Adipocyte (in vitro differentiated cells): ENCODE data around the gene TGFB1I1.

Experiments
- DNase-seq: peaks from one replicate; pipeline ENCODE4 v3.0.0-alpha.2; 2015; ENCODE audit warnings: low read depth
- H3K27me3 ChIP-seq: replicated peaks from 2 replicates; pipeline ENCODE4 v1.7.0; 2013; ENCODE audit warnings: mild to moderate bottlenecking, low read length, moderate library complexity; ENCODE audit not compliant: control insufficient read depth, insufficient read depth
- H3K36me3 ChIP-seq: 2 replicates; pipeline ENCODE4 v1.7.0; 2013; ENCODE audit warnings: low read length, mild to moderate bottlenecking, moderate library complexity; ENCODE audit not compliant: control insufficient read depth, insufficient read depth, severe bottlenecking
- H3K4me1 ChIP-seq: 2 replicates; pipeline ENCODE4 v1.7.0; 2013; ENCODE audit warnings: mild to moderate bottlenecking, low read length, moderate library complexity; ENCODE audit not compliant: control insufficient read depth, insufficient read depth
- H3K4me3 ChIP-seq: 2 replicates; pipeline ENCODE4 v1.7.0; 2013; ENCODE audit warnings: mild to moderate bottlenecking, low read length, moderate library complexity
- H3K9ac ChIP-seq: 2 replicates; pipeline ENCODE4 v1.7.0; 2013; ENCODE audit warnings: mild to moderate bottlenecking, low read length, moderate library complexity
- H3K9me3 ChIP-seq: 2 replicates; pipeline ENCODE4 v1.7.0; 2013; ENCODE audit warnings: mild to moderate bottlenecking, low read length, moderate library complexity; ENCODE audit not compliant: control insufficient read depth

Gene TGFB1I1

DNA sequence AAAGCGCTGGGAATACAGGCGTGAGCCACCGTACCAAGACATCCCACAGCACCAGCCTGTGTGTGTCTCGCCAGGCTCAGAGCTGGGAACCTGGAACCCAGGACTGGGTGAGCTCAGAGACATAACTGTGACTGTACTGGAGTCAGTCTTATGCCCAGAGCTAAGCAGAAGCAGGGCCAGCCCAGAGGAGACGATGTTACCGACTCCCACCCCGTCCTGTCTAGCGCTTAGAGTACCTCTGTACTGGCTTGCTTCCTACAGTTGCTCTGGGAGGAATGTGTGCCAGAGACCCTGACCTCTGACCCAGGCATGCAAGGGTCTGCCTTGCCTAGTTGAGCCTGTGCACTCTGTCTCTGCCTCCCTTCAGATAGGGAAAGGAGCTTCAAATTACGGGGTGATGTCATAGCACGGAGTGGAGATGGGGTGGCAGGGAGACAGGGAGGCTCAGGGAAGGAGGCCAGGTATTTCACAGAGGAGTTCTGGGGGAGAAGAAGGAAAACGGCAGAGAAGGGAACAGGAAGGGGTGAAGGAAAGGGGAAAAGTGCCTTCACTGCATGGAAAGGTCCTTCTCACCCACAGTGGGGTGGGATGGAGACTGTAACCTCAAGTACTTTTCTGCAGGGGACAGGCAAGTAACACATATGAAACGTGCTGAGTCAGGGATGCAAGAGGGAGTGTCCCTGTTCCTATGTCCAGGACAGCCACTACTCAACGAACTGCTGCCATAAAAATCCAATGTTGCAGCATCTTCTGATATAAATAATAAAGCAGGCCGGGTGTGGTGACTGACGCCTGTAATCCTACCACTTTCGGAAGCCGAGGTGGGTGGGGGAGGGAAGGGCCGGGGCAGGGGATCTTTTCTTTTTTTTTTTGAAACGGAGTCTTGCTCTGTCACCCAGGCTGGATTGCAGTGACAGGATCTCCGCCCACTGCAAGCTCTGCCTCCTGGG is 18.4 kb upstream of the TGFB1I1 start:
- H3K36me3 ChIP-seq: no peaks in the 10 kb centered on the region
- peak; percentile 44 for DNase-seq
- H3K9me3 ChIP-seq: no peaks in the 10 kb centered on the region
- peak overlapping the region; percentile 77 for H3K9ac ChIP-seq
- H3K4me1 ChIP-seq: peaks cover 62% of the 10 kb centered on the region
- no peaks in the 10 kb centered on the region for H3K27me3 ChIP-seq
- H3K4me3 ChIP-seq: peak overlapping the region; percentile 63

DNA sequence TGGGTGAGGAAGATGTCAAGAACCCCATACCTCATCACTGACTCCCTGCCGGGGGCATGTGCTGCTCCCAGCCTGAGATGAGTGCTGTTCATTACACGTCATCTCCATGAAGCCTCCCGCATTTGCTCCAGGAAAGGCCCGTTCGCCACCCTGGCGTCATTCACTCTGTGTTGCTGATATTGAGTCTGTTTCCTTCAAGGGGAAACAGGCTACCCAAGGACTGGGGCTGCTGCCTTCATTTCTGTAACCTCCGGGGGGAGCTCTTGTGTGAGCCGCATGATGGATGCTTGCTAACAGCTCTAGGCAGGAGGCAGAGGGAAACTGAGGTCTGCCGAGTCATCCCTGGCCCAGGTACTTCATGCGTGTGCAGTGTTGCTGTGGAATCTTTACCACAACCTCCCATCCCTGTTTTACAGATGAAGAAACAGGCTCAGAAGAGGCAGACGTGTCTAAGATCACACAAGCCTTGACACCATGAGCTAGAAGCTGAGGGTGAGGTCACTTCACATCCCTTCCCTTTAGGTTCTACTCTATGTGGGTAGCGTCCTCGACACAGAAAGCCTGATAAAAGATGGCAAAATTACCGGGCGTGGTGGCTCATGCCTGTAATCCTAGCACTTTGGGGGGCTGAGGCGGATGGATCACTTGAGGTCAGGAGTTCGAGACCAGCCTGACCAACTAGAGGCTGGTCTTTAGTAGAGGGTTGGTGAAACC is 16.2 kb upstream of the TGFB1I1 start:
- peak; percentile 24 for DNase-seq
- Histone ChIP-seq H3K9ac (peak overlapping the region; percentile 2), H3K27me3 (no peaks in the 10 kb centered on the region), H3K36me3 (no peaks in the 10 kb centered on the region), H3K4me3 (peak overlapping the region; percentile 4), H3K9me3 (no peaks in the 10 kb centered on the region), H3K4me1 (peaks cover 71% of the 10 kb centered on the region)

DNA sequence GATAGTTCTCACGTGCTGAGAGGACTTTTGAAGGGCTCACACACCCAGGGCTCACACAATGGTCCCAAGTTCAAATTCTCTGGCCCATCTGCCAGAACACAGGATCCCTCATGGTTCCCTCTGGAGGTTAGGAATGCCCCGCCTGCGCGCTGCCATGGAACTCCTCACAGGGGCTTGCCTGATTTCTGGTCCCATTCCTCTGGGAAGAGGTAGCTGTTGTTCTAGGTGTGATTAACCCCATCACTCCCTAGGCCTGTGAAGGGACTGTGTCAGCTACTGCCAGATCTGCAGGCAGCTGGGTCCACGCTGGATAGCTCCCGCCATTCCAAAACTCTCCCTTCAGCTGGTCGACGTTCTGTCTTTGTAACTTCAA is 15.0 kb upstream of the TGFB1I1 start:
- H3K27me3 ChIP-seq: no peaks in the 10 kb centered on the region
- H3K4me3 ChIP-seq: peak overlapping the region; percentile 92
- H3K36me3 ChIP-seq: peaks cover 2% of the 10 kb centered on the region
- no peaks in the 10 kb centered on the region for H3K9me3 ChIP-seq
- no peak for DNase-seq
- peaks cover 63% of the 10 kb centered on the region for H3K4me1 ChIP-seq
- peak overlapping the region; percentile 99 for H3K9ac ChIP-seq

DNA sequence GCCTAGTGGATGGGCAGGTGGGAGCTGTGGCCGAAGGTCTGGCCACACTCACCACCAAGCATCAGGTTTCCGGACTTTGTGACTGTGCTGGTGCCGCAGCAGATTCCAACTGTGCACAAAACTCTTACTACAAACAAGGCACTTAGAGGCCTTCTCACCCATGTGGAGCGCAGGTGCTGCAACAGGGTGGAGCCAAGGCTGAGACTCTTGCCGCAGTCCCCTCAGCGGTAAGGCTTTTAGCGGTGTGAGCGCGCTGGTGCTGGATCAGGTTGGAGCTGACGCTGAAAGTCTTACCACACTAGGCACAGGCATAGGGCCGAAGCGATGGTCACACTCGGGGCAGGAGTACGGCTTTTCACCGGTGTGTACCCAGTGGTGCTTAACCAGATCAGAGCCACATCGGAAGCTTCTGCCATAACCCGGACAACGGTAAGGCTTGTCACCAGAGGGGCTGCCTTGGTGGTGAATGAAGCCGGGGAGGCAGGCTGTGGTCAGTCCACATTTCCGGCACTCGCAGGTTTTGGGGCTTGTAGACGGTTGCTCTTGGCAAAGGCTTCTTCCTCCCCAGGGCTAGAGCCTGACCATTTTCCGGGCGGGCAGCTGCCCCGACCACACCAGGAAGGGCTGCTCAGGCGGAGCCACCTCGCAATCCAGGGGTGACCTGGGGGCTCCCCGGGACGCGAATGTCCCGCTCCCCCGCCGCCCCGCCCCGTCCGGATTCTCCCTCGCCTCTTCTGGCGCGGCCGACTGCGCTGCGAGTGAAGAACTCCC is 13.7 kb upstream of the TGFB1I1 start:
- H3K36me3 ChIP-seq: peaks cover 13% of the 10 kb centered on the region
- H3K27me3 ChIP-seq: no peaks in the 10 kb centered on the region
- H3K4me1 ChIP-seq: peaks cover 50% of the 10 kb centered on the region
- H3K4me3 ChIP-seq: peak overlapping the region; percentile 92
- peak; percentile 65 for DNase-seq
- no peaks in the 10 kb centered on the region for H3K9me3 ChIP-seq
- peak overlapping the region; percentile 99 for H3K9ac ChIP-seq

DNA sequence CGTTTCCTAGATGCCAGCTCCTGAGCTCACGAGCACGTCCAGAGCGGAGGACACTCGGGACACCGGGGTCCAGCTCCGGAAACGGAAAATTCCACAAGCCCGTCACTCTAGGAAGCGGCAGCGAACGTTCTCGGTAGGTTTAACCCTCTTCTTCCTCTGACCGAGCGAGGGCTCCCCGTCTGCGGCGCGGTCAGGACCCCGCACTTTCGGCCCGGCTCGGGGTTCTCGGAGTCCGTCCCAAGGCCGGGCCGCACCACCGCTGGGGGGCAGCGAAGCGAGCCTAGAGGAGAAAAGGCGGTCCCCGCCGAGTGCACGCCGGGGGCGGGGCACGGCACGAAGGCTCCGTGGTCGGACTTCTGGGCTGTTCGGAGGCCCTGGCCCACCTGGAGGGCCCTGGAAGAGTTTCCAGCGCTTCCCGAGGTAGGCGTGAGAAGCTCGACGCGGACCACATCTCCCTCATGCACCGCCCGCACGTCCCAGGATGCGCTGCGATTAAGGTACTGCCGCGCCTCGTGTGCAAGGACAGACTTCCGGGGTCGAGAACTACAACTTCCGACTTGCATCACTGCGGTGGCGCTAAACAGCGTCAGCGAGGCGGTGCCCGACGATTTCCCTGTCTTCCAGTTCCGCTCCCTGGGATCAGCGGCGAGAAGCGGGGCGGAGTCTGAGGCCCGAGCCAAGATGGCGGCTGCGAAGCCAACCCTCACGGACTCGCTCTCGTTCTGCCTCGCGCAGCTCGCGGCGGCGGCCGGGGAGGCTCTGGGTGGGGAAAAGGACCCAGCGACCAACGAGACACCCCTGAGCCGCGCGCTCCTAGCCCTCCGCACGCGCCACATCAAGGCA is 12.9 kb upstream of the TGFB1I1 start, which contains the start of gene ARMC5:
Gene ARMC5, plus strand, starts transcription at position 658 of the 843 bp plus-strand sequence. Its CDS starts 24 bp downstream, at position 682.
- peak within 1 kb of the TSS; percentile 92 for H3K4me3 ChIP-seq
- H3K9ac ChIP-seq: peak within 1 kb of the TSS; percentile 99
- no peaks in the 10 kb centered on the region for H3K27me3 ChIP-seq
- no peaks in the 10 kb centered on the region for H3K9me3 ChIP-seq
- H3K4me1 ChIP-seq: peaks cover 44% of the 10 kb centered on the region
- H3K36me3 ChIP-seq: peaks cover 20% of the 10 kb centered on the region
- peak; percentile 99 for DNase-seq

DNA sequence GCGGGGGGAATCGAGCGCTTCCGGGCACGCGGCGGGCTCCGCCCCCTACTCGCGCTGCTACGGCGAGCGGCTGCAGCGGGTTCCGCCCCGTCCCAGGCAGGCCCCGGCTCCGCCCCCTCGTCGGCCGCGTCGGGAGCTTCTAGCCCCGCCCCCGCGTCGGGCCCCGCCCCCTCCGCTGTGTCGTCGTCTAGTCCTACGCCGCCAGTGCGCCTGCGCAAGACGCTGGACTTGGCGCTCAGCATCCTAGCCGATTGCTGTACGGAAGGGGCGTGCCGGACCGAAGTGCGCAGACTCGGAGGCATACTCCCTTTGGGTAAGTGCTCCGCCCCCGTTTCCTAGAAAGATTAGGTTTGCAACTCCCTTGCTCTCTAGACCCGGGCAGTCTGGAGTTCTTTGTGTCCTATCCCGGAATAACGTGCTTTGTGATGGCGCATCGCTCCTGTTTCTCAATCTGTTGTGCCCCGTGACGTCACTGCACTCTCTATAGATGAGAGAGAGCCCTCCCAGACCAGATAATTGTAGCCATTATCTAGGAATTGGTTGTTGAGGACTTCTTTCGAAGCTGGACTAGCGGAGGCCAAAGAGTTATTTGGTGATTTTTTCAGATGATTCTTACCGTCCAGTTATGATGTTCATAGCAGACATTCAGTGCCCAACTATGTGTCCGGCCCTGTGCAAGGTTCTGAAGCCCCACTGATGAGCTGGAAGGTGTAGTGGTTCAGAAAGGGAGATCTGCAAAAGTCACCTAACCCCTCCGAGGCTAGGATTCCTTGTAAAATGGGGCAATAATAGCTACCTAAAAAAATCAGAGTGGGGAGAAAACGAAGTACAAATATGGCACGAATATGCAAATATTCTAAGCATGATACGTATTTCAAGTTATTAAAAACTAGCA is 12.0 kb upstream of the TGFB1I1 start:
- Histone ChIP-seq H3K9me3 (no peaks in the 10 kb centered on the region), H3K27me3 (no peaks in the 10 kb centered on the region), H3K4me1 (peaks cover 37% of the 10 kb centered on the region), H3K4me3 (peak overlapping the region; percentile 92), H3K9ac (peak overlapping the region; percentile 99), H3K36me3 (peaks cover 24% of the 10 kb centered on the region)
- peak; percentile 100 for DNase-seq

DNA sequence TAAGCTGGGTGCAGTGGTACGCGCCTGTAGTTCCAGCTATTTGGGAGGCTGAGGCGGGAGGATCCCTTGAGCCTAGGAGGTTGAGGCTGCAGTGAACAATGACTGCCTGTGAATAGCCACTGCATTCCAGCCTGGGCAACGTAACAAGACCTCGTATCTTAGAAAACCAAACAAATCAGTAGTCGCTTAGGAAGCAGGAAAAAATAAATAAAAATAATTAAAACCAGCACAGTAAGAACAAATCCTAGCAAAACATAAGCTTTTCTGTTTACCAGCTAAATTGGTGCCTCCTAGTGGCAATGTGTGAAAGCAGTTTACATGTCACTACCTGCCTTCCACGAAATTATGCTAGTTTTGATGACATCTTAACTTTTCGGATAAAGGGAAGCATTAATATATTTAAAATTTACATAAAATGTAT is 11.4 kb upstream of the TGFB1I1 start:
- DNase-seq: peak; percentile 87
- Histone ChIP-seq H3K4me3 (peak overlapping the region; percentile 86), H3K9me3 (no peaks in the 10 kb centered on the region), H3K27me3 (no peaks in the 10 kb centered on the region), H3K4me1 (peaks cover 31% of the 10 kb centered on the region), H3K9ac (peak overlapping the region; percentile 78), H3K36me3 (peaks cover 28% of the 10 kb centered on the region)

DNA sequence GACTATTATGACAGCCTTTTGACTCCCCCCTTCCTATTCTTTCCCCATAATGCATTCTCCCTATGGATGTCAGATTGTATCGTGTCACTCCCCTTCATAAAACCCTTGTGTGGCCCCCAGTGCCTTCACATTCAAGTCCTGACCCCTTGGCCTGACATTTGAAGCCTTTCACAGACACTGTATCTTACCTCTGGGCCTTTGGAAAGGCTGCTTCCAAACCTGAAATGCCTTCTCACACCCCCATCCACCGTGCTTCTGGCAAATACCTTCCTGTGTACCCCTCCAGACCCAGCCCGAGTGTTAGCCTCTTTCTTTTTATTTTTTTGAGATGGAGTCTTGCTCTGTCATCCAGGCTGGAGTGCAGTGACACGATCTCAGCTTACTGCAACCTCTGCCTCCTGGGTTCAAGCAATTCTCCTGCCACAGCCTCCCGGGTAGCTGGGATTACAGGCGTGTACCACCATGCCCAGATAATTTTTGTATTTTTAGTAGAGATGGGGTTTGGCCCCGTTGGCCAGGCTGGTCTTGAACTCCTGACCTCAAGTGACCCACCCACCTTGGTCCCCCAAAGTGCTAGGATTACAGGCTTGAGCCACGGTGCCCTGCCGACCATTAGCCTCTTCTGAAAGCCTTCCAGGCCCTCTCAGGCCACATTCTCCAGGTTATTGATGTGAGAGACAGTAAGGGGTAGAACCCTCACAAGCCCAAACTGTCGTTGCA is 10.6 kb upstream of the TGFB1I1 start:
- H3K9me3 ChIP-seq: no peaks in the 10 kb centered on the region
- peaks cover 26% of the 10 kb centered on the region for H3K4me1 ChIP-seq
- no peaks in the 10 kb centered on the region for H3K27me3 ChIP-seq
- no peak overlapping the region for H3K4me3 ChIP-seq
- peaks cover 31% of the 10 kb centered on the region for H3K36me3 ChIP-seq
- H3K9ac ChIP-seq: peak overlapping the region; percentile 2
- no peak for DNase-seq

DNA sequence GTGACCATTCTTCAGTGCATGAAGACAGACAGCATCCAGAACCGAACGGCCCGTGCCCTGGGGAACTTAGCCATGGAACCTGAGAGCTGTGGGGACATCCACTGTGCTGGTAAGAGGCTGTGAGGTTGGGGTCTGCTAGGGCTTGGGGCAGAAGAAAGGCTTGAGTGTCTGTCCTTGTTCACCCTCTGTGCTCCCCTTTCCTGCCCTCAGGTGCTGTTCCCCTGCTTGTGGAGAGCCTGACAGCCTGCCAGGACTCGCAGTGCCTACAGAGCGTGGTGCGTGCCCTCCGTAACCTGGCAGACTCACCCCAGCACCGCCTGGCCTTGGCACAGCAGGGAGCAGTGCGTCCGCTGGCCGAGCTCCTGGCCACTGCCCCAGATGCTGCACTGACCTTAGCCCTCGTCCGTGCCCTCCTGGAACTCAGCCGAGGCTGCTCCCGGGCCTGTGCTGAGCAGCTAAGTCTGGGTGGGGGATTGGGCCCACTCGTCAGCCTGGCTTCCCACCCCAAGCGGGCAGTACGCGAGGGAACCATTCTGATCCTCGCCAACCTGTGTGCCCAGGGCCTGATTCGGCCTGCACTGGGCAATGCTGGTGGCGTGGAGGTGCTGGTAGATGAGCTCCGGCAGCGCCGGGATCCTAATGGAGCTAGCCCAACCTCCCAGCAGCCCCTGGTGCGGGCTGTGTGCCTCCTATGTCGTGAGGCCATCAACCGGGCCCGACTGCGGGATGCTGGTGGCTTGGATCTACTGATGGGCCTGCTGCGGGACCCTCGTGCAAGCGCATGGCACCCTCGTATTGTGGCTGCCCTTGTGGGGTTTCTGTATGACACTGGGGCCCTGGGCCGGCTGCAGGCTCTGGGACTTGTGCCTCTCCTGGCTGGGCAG is 9.8 kb upstream of the TGFB1I1 start:
- Histone ChIP-seq H3K9me3 (no peaks in the 10 kb centered on the region), H3K36me3 (peaks cover 36% of the 10 kb centered on the region), H3K9ac (no peak overlapping the region), H3K27me3 (no peaks in the 10 kb centered on the region), H3K4me3 (no peak overlapping the region), H3K4me1 (peaks cover 18% of the 10 kb centered on the region)
- no peak for DNase-seq
